ENCODE measurements around the gene DBNDD1. TPM values are rescaled to one million over a fixed set of nuclear protein-coding genes. Genes with fewer than 3 reads are reported as not detected.

DBNDD1 gene
- total RNA-seq, 1 donor from 2014 or later: 17.7 TPM

DNA sequence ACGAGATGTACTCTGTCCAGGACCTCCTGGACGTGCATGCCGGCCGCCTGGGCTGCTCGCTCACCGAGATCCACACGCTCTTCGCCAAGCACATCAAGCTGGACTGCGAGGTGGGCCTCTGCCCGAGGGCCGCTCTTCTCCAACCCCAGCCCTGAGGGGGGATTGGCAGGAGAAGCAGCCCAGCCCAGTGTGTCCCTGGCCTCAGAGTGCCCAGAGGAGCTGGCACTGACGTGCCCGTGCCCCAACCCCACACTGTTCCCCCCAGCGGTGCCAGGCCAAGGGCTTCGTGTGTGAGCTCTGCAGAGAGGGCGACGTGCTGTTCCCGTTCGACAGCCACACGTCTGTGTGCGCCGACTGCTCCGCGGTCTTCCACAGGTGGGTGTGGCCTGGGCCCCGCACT lies 55.1 kb downstream of the DBNDD1 start:
- DNase-seq (ENCODE audit: low read depth, low spot score): no peak

DNA sequence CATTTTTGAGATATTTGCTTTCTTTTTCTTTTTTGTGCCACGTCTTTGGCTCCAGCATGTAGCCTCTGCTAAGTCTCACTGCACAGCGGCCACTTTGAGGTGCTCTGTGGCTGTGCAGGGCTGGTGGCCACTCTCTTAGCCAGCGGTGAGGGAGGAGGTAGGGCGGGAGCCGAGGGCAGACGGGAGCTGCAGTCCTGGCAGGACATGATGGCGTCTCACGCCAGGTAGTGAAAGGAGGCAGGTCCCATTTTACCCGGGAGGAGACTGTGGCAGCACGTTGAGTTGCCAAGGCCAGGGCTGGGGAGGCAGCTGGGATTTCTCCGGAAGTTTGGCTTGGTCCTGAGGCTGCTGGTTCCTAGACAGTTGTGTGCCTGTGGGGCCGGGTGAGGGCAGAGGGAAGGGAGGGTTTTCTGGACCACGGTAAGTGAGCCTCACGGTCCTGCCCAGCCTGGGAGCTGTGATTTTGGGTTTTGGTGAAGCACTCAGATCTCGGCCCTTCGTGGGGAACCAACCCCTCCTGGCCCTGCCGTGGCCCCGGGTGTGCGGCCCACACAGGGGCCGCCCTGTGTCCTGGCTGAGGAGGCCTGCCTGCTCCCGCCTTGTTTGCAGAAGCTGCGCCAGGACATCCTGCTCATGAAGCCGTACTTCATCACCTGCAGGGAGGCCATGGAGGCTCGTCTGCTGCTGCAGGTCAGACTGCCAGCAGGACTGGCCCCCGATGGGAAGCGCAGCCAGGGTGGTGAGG lies 56.3 kb downstream of the DBNDD1 start:
- no peak for DNase-seq (ENCODE audit: low read depth, low spot score)

DNA sequence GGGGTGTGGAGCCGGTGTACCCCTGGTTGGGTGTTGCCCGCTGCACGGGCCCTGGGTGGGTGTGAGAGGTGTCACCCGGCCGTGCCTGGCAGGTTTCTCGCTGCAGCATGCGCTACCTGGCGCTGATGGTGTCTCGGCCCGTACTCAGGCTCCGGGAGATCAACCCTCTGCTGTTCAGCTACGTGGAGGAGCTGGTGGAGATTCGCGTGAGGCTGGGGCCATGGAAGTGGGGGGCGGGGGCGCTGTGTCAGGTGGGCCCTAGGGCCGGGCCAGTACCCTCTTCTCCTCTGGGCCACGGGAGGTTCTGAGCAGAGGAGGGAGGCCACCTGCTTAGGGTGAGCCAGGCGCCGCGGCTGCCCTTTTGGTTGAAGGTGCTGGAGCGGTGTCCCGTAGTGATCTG lies 57.3 kb downstream of the DBNDD1 start:
- no peak for DNase-seq (ENCODE audit: low read depth, low spot score)

DNA sequence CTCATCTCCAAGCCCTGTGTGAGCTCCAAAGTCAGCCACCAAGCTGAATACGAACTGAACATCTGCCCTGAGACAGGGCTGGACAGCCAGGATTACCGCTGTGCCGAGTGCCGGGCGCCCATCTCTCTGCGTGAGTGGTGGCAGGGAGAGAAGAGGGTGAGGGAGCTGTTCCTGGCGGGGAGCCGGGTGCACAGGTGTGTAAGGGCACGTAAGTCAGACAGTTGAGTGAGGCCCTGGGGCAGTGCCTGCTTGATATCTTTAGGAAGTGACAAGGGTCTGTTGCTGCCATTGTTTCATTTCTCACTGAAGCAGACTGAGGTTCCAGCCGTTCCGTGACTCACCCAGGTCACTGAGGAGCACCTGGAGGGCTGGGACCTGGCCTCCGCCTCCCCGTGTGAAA lies 58.3 kb downstream of the DBNDD1 start:
- no peak for DNase-seq (ENCODE audit: low read depth, low spot score)

DNA sequence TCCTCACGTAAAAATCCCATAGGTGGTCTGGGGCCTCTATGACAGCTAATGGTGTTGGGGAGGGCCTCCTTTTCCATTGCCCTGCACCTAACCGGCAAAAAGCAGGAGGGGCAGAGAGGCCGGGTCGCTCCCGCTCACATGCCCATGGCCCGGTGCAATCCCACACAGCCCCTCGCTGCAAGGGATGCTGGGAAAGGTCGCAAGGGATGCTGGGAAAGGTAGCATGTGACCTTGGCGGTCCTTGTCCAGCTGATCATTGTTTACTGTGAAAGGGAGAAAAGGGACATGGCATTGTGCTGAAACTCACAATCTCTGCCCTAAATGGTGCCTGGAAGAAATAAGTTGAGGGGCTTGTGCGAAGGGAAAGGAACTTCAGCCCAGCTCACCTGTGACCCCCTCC lies 60.7 kb downstream of the DBNDD1 start:
- DNase-seq (ENCODE audit: low read depth, low spot score): no peak

DNA sequence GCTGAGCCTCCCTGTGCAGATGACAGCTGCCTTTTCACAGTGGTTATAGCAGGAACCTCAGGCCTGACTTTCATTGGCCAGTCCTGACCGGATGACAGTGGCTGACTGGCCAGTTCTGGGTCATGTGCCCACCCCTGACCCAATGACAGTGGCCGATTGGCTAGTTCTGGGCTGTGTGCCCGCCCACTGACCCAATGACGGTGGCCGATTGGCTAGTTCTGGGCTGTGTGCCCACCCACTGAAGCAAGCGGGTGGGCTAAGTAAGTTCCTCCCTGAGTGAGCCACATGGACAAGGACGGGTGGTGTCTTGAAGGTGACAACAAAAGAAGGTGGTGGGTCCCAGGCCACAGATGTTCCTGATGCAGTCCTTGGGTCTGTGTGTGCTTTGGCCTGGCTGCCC lies 61.2 kb downstream of the DBNDD1 start:
- DNase-seq (ENCODE audit: low read depth, low spot score): no peak

DNA sequence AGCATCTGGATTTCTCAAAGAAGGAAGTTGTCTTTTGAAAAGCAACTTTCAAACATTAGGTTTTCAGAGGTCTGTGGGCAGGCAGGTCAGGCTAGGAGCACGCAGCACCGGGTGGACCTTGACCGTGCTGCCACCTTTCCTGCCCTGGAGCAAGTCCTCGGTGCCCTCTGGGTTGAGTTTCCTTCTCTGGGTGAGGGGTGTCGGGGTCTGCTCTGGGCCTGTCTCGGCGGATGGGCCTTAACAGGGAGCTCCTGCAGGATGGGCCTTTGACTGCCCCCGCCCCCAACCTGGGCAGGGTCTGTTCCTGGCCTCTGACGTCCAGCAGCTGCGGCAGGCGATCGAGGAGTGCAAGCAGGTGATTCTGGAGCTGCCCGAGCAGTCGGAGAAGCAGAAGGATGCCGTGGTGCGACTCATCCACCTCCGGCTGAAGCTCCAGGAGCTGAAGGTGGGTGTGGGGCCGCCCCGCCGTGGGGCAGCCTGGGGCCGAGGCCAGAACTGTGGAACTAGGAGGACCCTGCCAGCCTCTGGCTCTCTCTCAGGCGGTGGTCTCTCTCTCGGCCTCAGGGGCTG lies 62.0 kb downstream of the DBNDD1 start:
- no peak for DNase-seq (ENCODE audit: low read depth, low spot score)

DNA sequence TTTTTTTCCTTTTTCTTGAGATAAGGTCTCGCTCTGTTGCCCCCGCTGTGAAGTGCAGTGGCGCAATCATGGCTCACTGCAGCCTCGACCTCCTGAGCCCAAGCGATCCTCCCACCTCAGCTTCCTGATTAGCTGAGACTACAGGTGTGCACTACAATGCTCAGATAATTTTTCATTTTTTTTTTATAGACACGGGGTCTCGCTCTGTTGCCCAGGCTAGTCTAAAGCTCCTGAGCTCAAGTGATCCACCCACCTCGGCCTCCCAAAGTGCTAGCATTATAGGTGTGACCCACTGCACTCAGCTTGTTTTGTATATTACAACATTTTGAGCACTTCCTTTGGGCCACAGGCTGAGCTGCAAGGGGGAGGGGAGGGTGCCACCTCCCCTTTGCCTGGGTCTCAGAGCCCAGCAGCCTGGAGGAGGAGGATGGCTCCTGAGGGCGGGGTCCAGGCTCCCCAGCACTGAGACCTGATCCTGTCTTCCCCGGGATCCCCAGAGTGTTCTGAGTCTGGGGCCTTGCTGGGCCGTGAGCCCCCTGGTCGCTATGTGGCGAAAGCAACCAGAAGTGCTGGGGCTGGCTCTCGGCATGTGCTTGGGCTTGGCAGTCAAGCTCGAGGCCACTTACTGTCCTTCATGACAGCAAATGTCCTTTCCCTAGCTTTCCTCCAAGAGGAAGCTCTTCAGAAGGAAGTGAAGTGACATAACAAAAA lies 62.6 kb downstream of the DBNDD1 start:
- no peak for DNase-seq (ENCODE audit: low read depth, low spot score)

DNA sequence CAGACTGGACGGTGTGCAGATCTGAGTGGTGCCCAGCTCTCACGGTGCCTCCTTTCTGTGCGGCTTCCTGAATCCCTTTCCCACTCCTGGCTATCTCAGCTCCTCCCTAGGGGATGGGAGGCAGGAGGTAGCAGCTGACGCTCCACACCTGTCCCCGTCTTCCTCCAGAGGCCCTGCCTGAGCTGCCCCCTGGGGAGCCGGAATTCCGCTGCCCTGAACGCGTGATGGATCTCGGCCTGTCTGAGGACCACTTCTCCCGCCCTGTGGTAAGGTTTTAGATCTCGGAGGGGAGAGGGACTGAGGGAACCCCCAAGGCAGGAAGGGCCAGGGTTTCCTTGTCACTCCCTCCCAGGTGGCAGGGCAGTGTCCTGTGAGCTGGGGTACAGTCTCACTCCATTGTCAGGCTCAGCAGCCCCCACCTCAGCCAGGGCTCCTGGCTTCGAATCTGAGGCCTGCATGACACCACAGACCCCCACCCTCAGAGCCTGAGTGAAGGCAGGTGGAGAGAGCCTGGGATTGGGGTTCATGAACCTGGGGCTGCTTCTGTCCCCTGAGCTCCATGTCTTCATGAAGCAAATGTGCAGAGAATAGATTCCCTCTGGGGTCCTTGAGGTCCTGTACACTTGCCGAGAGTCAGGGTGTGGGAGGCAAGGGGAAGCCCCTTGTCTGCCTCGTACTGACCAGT lies 64.1 kb downstream of the DBNDD1 start:
- no peak for DNase-seq (ENCODE audit: low read depth, low spot score)

Other genes with a start within 250 kb of the DBNDD1 start
- gene FANCA, start 202.8 kb downstream of the DBNDD1 start, total RNA-seq: 15.9 and 24.4 TPM in 2 replicates
- 0.20 and 1.2 TPM in 2 replicates for gene SPIRE2, start 191.0 kb downstream of the DBNDD1 start, total RNA-seq
- gene TCF25, start 145.9 kb downstream of the DBNDD1 start, total RNA-seq: 161 and 226 TPM in 2 replicates
- gene MC1R, start 100.6 kb downstream of the DBNDD1 start, total RNA-seq: 2.3 and 2.7 TPM in 2 replicates
- gene TUBB3, start 96.1 kb downstream of the DBNDD1 start, total RNA-seq: 156 and 237 TPM in 2 replicates
- 113 and 116 TPM in 2 replicates for gene DEF8, start 70.7 kb downstream of the DBNDD1 start, total RNA-seq
- not detected in 2 replicates for gene PRDM7, start 57.9 kb upstream of the DBNDD1 start, total RNA-seq